CD4-positive, alpha-beta T cell treated with Interferon gamma for 1 hour (primary cell): ENCODE results near the gene GDAP1L1.
"Not testable (repeated sequence)": the region's sequence is repeated elsewhere in the genome, so short reads cannot be mapped to it uniquely, and the experiment has no call there.

Experiments used
- DNase-seq: peaks from one replicate; pipeline ENCODE4 v3.0.0-alpha.2; 2020

GDAP1L1 gene

GRCh38 chr20:44221368-44221954 is 25.6 kb upstream of the GDAP1L1 start:
- no peak for DNase-seq

- DNase-seq = no peak
These were observed 25.1 kb upstream of the GDAP1L1 start for GRCh38 chr20:44222027-44222426.

- no peak for DNase-seq
These were observed 24.3 kb upstream of the GDAP1L1 start for GRCh38 chr20:44222633-44223368.

- no peak for DNase-seq
These were observed 23.4 kb upstream of the GDAP1L1 start for GRCh38 chr20:44223721-44224120.

- no peak for DNase-seq
These were observed 22.5 kb upstream of the GDAP1L1 start for GRCh38 chr20:44224637-44225036.

GRCh38 chr20:44228465-44229258 is 18.4 kb upstream of the GDAP1L1 start:
- no peak for DNase-seq

- no peak for DNase-seq
These were observed 15.9 kb upstream of the GDAP1L1 start for GRCh38 chr20:44231193-44231592.

- no peak for DNase-seq
These were observed 15.2 kb upstream of the GDAP1L1 start for GRCh38 chr20:44231713-44232468.

GRCh38 chr20:44232469-44232856 is 14.6 kb upstream of the GDAP1L1 start:
- DNase-seq = not testable (repeated sequence)

GRCh38 chr20:44233436-44234016 is 13.6 kb upstream of the GDAP1L1 start:
- DNase-seq = no peak

GRCh38 chr20:44234566-44235317 is 12.4 kb upstream of the GDAP1L1 start:
- no peak for DNase-seq

GRCh38 chr20:44235702-44236101 is 11.4 kb upstream of the GDAP1L1 start:
- no peak for DNase-seq

GRCh38 chr20:44236840-44237239 is 10.3 kb upstream of the GDAP1L1 start:
- not testable (repeated sequence) for DNase-seq

GRCh38 chr20:44241796-44242195 is 5.3 kb upstream of the GDAP1L1 start:
- DNase-seq = no peak

GRCh38 chr20:44245977-44246376 is 1.1 kb upstream of the GDAP1L1 start:
- no peak for DNase-seq

- no peak for DNase-seq
These were observed 690 bp downstream of the GDAP1L1 start for GRCh38 chr20:44247586-44248409.

- DNase-seq = no peak
These were observed 1.3 kb downstream of the GDAP1L1 start for GRCh38 chr20:44248410-44248759.

- no peak for DNase-seq
These were observed 4.2 kb downstream of the GDAP1L1 start for GRCh38 chr20:44251284-44251683.

- no peak for DNase-seq
These were observed 6.4 kb downstream of the GDAP1L1 start for GRCh38 chr20:44253528-44253927.

GRCh38 chr20:44254073-44254472 is 7.0 kb downstream of the GDAP1L1 start:
- no peak for DNase-seq

GRCh38 chr20:44255942-44256341 is 8.8 kb downstream of the GDAP1L1 start:
- DNase-seq = no peak
